ENCODE measurements around the gene C17orf78.
"Not testable (repeated sequence)": the region's sequence is repeated elsewhere in the genome, so short reads cannot be mapped to it uniquely, and the experiment has no call there.

- TF ChIP-seq ZBTB17 (tag by site-specific recombination; IDR thresholded peaks at IDR 0.05); ZNF416 (tag by site-specific recombination; IDR thresholded peaks at IDR 0.05); CTCF (tag by site-specific recombination; IDR thresholded peaks at IDR 0.05); ZBTB11 (tag by site-specific recombination; conservative IDR thresholded peaks at IDR 0.05; ENCODE audit: low read depth): not testable (repeated sequence)
Measured at GRCh38 chr17:37408145-37408479, 32.3 kb downstream of the C17orf78 start.
